DND-41 (cell line): ENCODE measurements around the gene WDFY4.

Source experiments
- ATAC-seq: fragments of 200-7000 bp; cut with Tn5 transposase; 3 replicates; pipeline ENCODE4 v1.9.1; 2021; ENCODE audit warnings: low read depth; ENCODE audit not compliant: insufficient read depth
- DNase-seq: peaks from one replicate; pipeline ENCODE4 v3.0.0-alpha.2; 2020
- H2AFZ ChIP-seq: 2 replicates; pipeline ENCODE4 v1.6.0; 2012; ENCODE audit warnings: low read depth, low read length
- H3K27ac ChIP-seq: 2 replicates; pipeline ENCODE4 v1.5.1; 2012; ENCODE audit warnings: low read length, inconsistent platforms
- H3K27me3 ChIP-seq: fragments of 200-600 bp; sonication (generic); 2 replicates; pipeline ENCODE4 v1.6.0; 2012; ENCODE audit warnings: low read length, mild to moderate bottlenecking, inconsistent platforms; ENCODE audit not compliant: insufficient read depth, poor library complexity
- H3K36me3 ChIP-seq: 2 replicates; pipeline ENCODE4 v1.5.1; 2012; ENCODE audit warnings: low read length, inconsistent platforms; ENCODE audit not compliant: insufficient read depth
- H3K4me1 ChIP-seq: 2 replicates; pipeline ENCODE4 v1.5.1; 2012; ENCODE audit warnings: mild to moderate bottlenecking, low read length; ENCODE audit not compliant: insufficient read depth
- H3K4me2 ChIP-seq: 2 replicates; pipeline ENCODE4 v1.6.0; 2012; ENCODE audit warnings: mild to moderate bottlenecking, moderate library complexity, low read length, inconsistent platforms; ENCODE audit not compliant: insufficient read depth
- H3K4me3 ChIP-seq, 2 experiments: fragments of 200-600 bp in 1 of 2; shearing (Covaris generic) in 1 of 2; 2 replicates each; pipeline ENCODE4 v1.5.1; 2012 to 2016; ENCODE audit warnings: inconsistent platforms in 2 of 2, low read length in 2 of 2, mild to moderate bottlenecking in 2 of 2, low read depth in 1 of 2, moderate library complexity in 1 of 2
- H3K79me2 ChIP-seq: 2 replicates; pipeline ENCODE4 v1.6.0; 2012; ENCODE audit warnings: low read length, inconsistent platforms; ENCODE audit not compliant: insufficient read depth
- H3K9ac ChIP-seq: 2 replicates; pipeline ENCODE4 v1.6.0; 2012; ENCODE audit warnings: low read depth, mild to moderate bottlenecking, inconsistent platforms, low read length, moderate library complexity
- H3K9me3 ChIP-seq: 2 replicates; pipeline ENCODE4 v1.5.1; 2012; ENCODE audit warnings: low read length, moderate library complexity, mild to moderate bottlenecking, inconsistent platforms; ENCODE audit not compliant: insufficient read depth, severe bottlenecking
- H4K20me1 ChIP-seq: 2 replicates; pipeline ENCODE4 v1.6.0; 2012; ENCODE audit warnings: low read length; ENCODE audit not compliant: insufficient read depth
- EZH2 ChIP-seq: IDR thresholded peaks from 3 replicates; pipeline ENCODE4 v1.6.1; 2012; ENCODE audit warnings: borderline replicate concordance, low read depth, mild to moderate bottlenecking, moderate library complexity, low read length, inconsistent platforms; ENCODE audit not compliant: severe bottlenecking
- TF ChIP-seq, protein P1 (sequence below): IDR thresholded peaks from 2 replicates; pipeline ENCODE4 v1.5.1; 2012; ENCODE audit warnings: borderline replicate concordance, low read length, moderate library complexity, mild to moderate bottlenecking; ENCODE audit not compliant: poor library complexity, severe bottlenecking; ENCODE audit errors: extremely low read depth

Gene WDFY4

DNA sequence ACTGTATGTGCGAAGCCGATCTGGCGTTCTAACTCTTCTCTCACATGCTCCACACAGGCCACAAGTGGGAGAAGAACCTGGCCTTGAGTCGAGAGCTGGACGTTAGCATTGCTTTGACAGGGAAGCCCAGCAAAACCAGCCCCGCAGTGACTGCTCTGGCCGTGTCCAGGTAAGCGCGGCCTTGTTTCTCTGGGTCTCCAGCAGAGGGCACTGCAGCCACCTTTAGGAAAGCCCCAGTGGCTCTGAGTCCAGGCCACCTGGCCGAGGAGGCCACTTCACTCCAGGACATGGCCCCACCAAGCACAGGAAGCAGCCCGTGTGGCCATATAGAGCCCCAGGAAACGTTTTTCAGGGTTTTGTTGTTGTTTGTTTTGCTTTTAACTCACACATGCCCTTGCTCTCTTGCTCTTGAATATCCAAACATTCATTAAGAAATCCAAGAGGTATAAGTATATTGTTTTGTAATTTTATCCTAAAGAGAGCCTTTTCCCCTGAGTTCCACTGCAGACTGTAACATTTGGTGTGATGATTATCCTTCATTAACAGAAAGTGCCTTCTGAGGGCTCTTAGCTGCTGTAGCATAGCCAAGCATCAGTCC lies 296.7 kb downstream of the WDFY4 start:
- peak; percentile 79 for ATAC-seq
- TF ChIP-seq, protein P1, sequence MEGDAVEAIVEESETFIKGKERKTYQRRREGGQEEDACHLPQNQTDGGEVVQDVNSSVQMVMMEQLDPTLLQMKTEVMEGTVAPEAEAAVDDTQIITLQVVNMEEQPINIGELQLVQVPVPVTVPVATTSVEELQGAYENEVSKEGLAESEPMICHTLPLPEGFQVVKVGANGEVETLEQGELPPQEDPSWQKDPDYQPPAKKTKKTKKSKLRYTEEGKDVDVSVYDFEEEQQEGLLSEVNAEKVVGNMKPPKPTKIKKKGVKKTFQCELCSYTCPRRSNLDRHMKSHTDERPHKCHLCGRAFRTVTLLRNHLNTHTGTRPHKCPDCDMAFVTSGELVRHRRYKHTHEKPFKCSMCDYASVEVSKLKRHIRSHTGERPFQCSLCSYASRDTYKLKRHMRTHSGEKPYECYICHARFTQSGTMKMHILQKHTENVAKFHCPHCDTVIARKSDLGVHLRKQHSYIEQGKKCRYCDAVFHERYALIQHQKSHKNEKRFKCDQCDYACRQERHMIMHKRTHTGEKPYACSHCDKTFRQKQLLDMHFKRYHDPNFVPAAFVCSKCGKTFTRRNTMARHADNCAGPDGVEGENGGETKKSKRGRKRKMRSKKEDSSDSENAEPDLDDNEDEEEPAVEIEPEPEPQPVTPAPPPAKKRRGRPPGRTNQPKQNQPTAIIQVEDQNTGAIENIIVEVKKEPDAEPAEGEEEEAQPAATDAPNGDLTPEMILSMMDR, result peak; percentile 79
- TF ChIP-seq EZH2, result no peak

DNA sequence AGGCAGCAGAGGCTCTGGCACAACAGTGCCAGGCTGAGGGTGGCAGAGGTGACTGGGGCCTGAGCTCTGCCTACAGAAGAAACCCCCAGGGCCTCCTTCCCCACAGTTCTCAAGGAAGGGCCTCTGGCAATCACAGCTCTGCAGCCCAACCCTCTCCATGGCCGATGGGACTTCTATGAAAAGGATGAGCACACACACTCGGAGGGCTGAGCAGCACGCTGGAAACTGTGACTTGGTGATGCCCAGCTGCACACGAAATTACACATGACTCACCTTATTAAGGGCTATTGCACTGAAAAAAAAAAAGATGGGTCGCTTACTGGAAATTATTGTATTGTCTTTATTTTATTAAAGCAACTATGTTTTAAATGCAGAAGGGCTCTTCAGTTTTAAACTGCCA lies 297.9 kb downstream of the WDFY4 start:
- Histone ChIP-seq H3K27ac (no peak overlapping the region), H3K4me1 (no peaks in the 10 kb centered on the region), H3K4me2 (no peak overlapping the region), H3K9ac (no peak overlapping the region), H2AFZ (no peak overlapping the region), H3K36me3 (no peaks in the 10 kb centered on the region), H3K27me3 (no peaks in the 10 kb centered on the region), H4K20me1 (no peaks in the 10 kb centered on the region; the same call in 1 of the 2 replicates), H3K79me2 (no peaks in the 10 kb centered on the region), H3K4me3 (no peak overlapping the region), H3K9me3 (no peaks in the 10 kb centered on the region)
- TF ChIP-seq, protein P1, result no peak
- no peak for TF ChIP-seq EZH2
- no peak for DNase-seq
- ATAC-seq, result no peak

More for the DNA sequence above, 296.7 kb downstream of the WDFY4 start:
- Histone ChIP-seq H3K4me2 (no peak overlapping the region), H3K4me1 (no peaks in the 10 kb centered on the region), H3K79me2 (no peaks in the 10 kb centered on the region), H3K4me3 (no peak overlapping the region), H3K27me3 (no peaks in the 10 kb centered on the region), H3K36me3 (no peaks in the 10 kb centered on the region), H2AFZ (no peak overlapping the region), H3K9ac (no peak overlapping the region), H3K9me3 (no peaks in the 10 kb centered on the region), H3K27ac (no peak overlapping the region), H4K20me1 (no peaks in the 10 kb centered on the region; the same call in 1 of the 2 replicates)
- peak; percentile 32 for DNase-seq

DNA sequence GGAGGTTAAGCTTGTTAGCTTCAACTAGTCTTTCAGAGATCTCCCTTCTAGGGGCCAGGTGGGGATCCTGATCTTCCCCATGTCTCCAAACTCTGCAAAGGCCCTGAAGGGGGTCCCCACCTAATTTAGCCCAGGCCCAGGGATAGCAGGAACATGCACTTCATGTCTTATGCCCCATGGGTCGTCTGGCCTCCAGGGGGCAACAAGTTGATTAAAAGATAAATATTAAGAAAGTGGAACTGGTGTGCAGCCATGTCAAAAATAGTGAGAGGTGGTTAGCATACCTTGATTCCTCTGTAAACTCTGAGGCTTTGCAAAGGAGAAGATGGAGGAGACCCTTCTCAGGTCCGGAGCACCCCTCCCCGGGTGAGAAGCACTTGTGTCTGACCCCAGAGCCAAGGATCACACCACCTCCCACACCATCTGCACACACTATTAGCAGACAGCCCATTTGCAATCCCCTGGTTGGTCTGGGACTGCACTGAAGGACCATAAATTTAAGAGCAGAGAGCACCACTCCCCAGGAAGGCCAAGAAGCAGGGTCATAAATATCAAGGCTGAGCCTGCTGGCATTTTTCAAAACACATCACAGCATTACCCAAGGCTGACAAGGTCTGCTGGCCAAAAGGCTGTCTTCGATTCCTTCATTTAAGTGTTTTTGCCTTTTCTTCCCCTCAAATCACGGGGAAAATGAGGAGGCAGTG lies 299.1 kb downstream of the WDFY4 start:
- Histone ChIP-seq H3K27ac (no peak overlapping the region), H3K4me1 (no peaks in the 10 kb centered on the region), H4K20me1 (no peaks in the 10 kb centered on the region; the same call in 1 of the 2 replicates), H3K4me2 (no peak overlapping the region), H3K9ac (no peak overlapping the region), H3K36me3 (no peaks in the 10 kb centered on the region), H2AFZ (no peak overlapping the region), H3K27me3 (no peaks in the 10 kb centered on the region), H3K4me3 (no peak overlapping the region), H3K9me3 (no peaks in the 10 kb centered on the region), H3K79me2 (no peaks in the 10 kb centered on the region)
- ATAC-seq (no peak), DNase-seq (no peak)
- TF ChIP-seq, protein P1, result peak; percentile 18
- TF ChIP-seq EZH2, result no peak
